Neural cell (in vitro differentiated cells): ENCODE results near the gene CTNNB1. TPM values are rescaled to one million over a fixed set of nuclear protein-coding genes. Genes with fewer than 3 reads are reported as not detected.

Experiments used
- H2AFZ ChIP-seq: fragments of 200-600, 300-800 bp; sonication (generic), shearing (Covaris generic); 2 replicates; pipeline ENCODE4 v1.6.0; 2014; ENCODE audit warnings: low read depth, mild to moderate bottlenecking, antibody characterized with exemption, low read length, moderate library complexity
- H3F3A ChIP-seq: fragments of 200-600 bp; shearing (Covaris generic); 2 replicates; pipeline ENCODE4 v1.6.1; 2016; ENCODE audit warnings: mild to moderate bottlenecking, moderate library complexity, mixed read lengths, antibody characterized with exemption, low read length; ENCODE audit not compliant: insufficient read depth, poor library complexity, severe bottlenecking
- H3K27ac ChIP-seq: fragments of 200-600, 300-800 bp; sonication (generic), shearing (Covaris generic); 2 replicates; pipeline ENCODE4 v1.5.1; 2014; ENCODE audit warnings: mild to moderate bottlenecking, low read length, moderate library complexity
- H3K27me3 ChIP-seq: fragments of 300-800, 200-600 bp; sonication (generic), shearing (Covaris generic); 2 replicates; pipeline ENCODE4 v1.6.0; 2014; ENCODE audit warnings: mild to moderate bottlenecking, low read depth, low read length, moderate library complexity; ENCODE audit not compliant: insufficient read depth
- H3K36me3 ChIP-seq: fragments of 300-800, 200-600 bp; sonication (generic), shearing (Covaris generic); 2 replicates; pipeline ENCODE4 v1.5.1; 2014; ENCODE audit warnings: mild to moderate bottlenecking, antibody characterized with exemption, low read length, moderate library complexity; ENCODE audit not compliant: insufficient read depth
- H3K4me2 ChIP-seq: fragments of 300-800, 200-600 bp; sonication (generic), shearing (Covaris generic); 2 replicates; pipeline ENCODE4 v1.6.0; 2014; ENCODE audit warnings: mild to moderate bottlenecking, low read length
- H3K4me3 ChIP-seq: fragments of 300-800, 200-600 bp; sonication (generic), shearing (Covaris generic); 2 replicates; pipeline ENCODE4 v1.5.1; 2014; ENCODE audit warnings: mild to moderate bottlenecking, low read length, moderate library complexity
- H3K79me2 ChIP-seq: fragments of 200-600 bp; shearing (Covaris generic); replicated peaks from 2 replicates; pipeline ENCODE4 v1.6.0; 2014; ENCODE audit warnings: mild to moderate bottlenecking, low read length, moderate library complexity; ENCODE audit not compliant: insufficient read depth
- H3K9ac ChIP-seq: fragments of 300-800, 200-600 bp; sonication (generic), shearing (Covaris generic); 2 replicates; pipeline ENCODE4 v1.6.1; 2016; ENCODE audit warnings: mild to moderate bottlenecking, low read length, mixed read lengths
- H3K9me2 ChIP-seq: fragments of 200-600 bp; shearing (Covaris generic); 2 replicates; pipeline ENCODE4 v1.6.1; 2016; ENCODE audit warnings: mild to moderate bottlenecking, low read length, mixed read lengths; ENCODE audit not compliant: insufficient read depth
- H3K9me3 ChIP-seq: fragments of 200-600, 300-800 bp; sonication (generic), shearing (Covaris generic); 2 replicates; pipeline ENCODE4 v1.6.1; 2016; ENCODE audit warnings: mild to moderate bottlenecking, mixed run types, low read length, moderate library complexity, mixed read lengths
- H4K20me1 ChIP-seq: fragments of 200-600 bp; shearing (Covaris generic); 2 replicates; pipeline ENCODE4 v1.6.1; 2016; ENCODE audit warnings: mild to moderate bottlenecking, mixed run types; ENCODE audit not compliant: insufficient read depth
- CTCF ChIP-seq: fragments of 450-650 bp; IDR thresholded peaks from 2 replicates; pipeline ENCODE4 v1.5.1; 2014; ENCODE audit warnings: antibody characterized with exemption, mild to moderate bottlenecking, moderate library complexity; ENCODE audit not compliant: poor library complexity, severe bottlenecking
- EP300 ChIP-seq: fragments of 450-650 bp; conservative IDR thresholded peaks from 2 replicates; pipeline ENCODE4 v1.6.1; 2014; ENCODE audit warnings: antibody characterized with exemption, mild to moderate bottlenecking, moderate library complexity; ENCODE audit not compliant: poor library complexity, severe bottlenecking
- EZH2 ChIP-seq: fragments of 200-600, 300-800 bp; shearing (Covaris generic), sonication (generic); IDR thresholded peaks from 2 replicates; pipeline ENCODE4 v1.6.1; 2014; ENCODE audit warnings: antibody characterized with exemption, low read length, borderline replicate concordance, mild to moderate bottlenecking; ENCODE audit not compliant: insufficient read depth, poor library complexity, severe bottlenecking
- MXI1 ChIP-seq: fragments of 450-650 bp; conservative IDR thresholded peaks from 2 replicates; pipeline ENCODE4 v1.6.1; 2014; ENCODE audit warnings: antibody characterized with exemption, mild to moderate bottlenecking; ENCODE audit not compliant: poor library complexity, severe bottlenecking
- POLR2AphosphoS5 ChIP-seq: IDR thresholded peaks from 2 replicates; pipeline ENCODE4 v1.6.1; 2012
- RAD21 ChIP-seq: fragments of 450-650 bp; conservative IDR thresholded peaks from 2 replicates; pipeline ENCODE4 v1.6.1; 2014; ENCODE audit warnings: antibody characterized with exemption, mild to moderate bottlenecking, moderate library complexity
- REST ChIP-seq: IDR thresholded peaks from 2 replicates; pipeline ENCODE4 v1.6.1; 2012; ENCODE audit warnings: borderline replicate concordance
- SMC3 ChIP-seq: fragments of 450-650 bp; conservative IDR thresholded peaks from 2 replicates; pipeline ENCODE4 v1.6.1; 2014; ENCODE audit warnings: antibody characterized with exemption, mild to moderate bottlenecking, moderate library complexity; ENCODE audit not compliant: poor library complexity
- TAF1 ChIP-seq: IDR thresholded peaks from 2 replicates; pipeline ENCODE4 v1.6.1; 2012; ENCODE audit warnings: low read depth
- polyA plus RNA-seq: library from polyadenylated mRNA; depleted of rRNA; stranded (reverse); fragments of >200 nt; gene quantifications from 2 replicates; pipeline ENCODE4 v1.2.3, GENCODE V29; 2014

CTNNB1 gene
- polyA plus RNA-seq, 1 donor from 2014 or later, result 317 TPM

GRCh38 chr3:41241161-41241560 is 41.9 kb downstream of the CTNNB1 start:
- Histone ChIP-seq H4K20me1 (no peaks in the 10 kb centered on the region), H3F3A (no peaks in the 10 kb centered on the region), H3K9ac (no peak overlapping the region), H2AFZ (no peak overlapping the region), H3K36me3 (peaks cover 44% of the 10 kb centered on the region), H3K27ac (no peak overlapping the region), H3K4me2 (no peak overlapping the region), H3K27me3 (no peaks in the 10 kb centered on the region), H3K9me2 (no peaks in the 10 kb centered on the region), H3K4me3 (no peak overlapping the region), H3K9me3 (no peaks in the 10 kb centered on the region), H3K79me2 (no peaks in the 10 kb centered on the region)
- TF ChIP-seq POLR2AphosphoS5, result no peak
- TF ChIP-seq TAF1, result no peak
- TF ChIP-seq SMC3, result no peak
- no peak for TF ChIP-seq REST
- TF ChIP-seq EZH2, result no peak
- no peak for TF ChIP-seq EP300
- TF ChIP-seq RAD21, result no peak
- no peak for TF ChIP-seq MXI1
- no peak for TF ChIP-seq CTCF

- H3K4me3 ChIP-seq, result no peak overlapping the region
- no peaks in the 10 kb centered on the region for H3K9me3 ChIP-seq
- H3K9ac ChIP-seq, result no peak overlapping the region
- H3K27ac ChIP-seq, result no peak overlapping the region
- no peaks in the 10 kb centered on the region for H3F3A ChIP-seq
- no peaks in the 10 kb centered on the region for H3K79me2 ChIP-seq
- no peaks in the 10 kb centered on the region for H3K27me3 ChIP-seq
- H3K9me2 ChIP-seq, result no peaks in the 10 kb centered on the region
- H2AFZ ChIP-seq, result no peak overlapping the region
- no peaks in the 10 kb centered on the region for H4K20me1 ChIP-seq
- no peak for TF ChIP-seq EZH2
- TF ChIP-seq MXI1, result no peak
- no peak for TF ChIP-seq EP300
- no peak for TF ChIP-seq POLR2AphosphoS5
- H3K4me2 ChIP-seq, result no peak overlapping the region
- peaks cover 44% of the 10 kb centered on the region for H3K36me3 ChIP-seq
These were observed 42.7 kb downstream of the CTNNB1 start for GRCh38 chr3:41241800-41242571.
